Osteocyte (in vitro differentiated cells): ENCODE results near the gene REELD1. TPM values are rescaled to one million over a fixed set of nuclear protein-coding genes. Genes with fewer than 3 reads are reported as not detected.

Source experiments
- DNase-seq: peaks from one replicate; pipeline ENCODE4 v3.0.0; 2021; ENCODE audit warnings: mixed read lengths; ENCODE audit not compliant: unreplicated experiment; ENCODE audit errors: extremely low spot score
- H3K27ac Mint-ChIP-seq: one replicate; pipeline ENCODE4 v1.8.0; 2021; ENCODE audit warnings: mild to moderate bottlenecking, mixed read lengths; ENCODE audit not compliant: unreplicated experiment
- H3K27me3 Mint-ChIP-seq: one replicate; pipeline ENCODE4 v1.8.0; 2021; ENCODE audit warnings: mixed read lengths; ENCODE audit not compliant: unreplicated experiment
- H3K36me3 Mint-ChIP-seq: one replicate; pipeline ENCODE4 v1.8.0; 2021; ENCODE audit warnings: mixed read lengths; ENCODE audit not compliant: unreplicated experiment
- H3K4me1 Mint-ChIP-seq: one replicate; pipeline ENCODE4 v1.8.0; 2021; ENCODE audit warnings: mixed read lengths; ENCODE audit not compliant: unreplicated experiment
- H3K4me3 Mint-ChIP-seq: one replicate; pipeline ENCODE4 v1.8.0; 2021; ENCODE audit warnings: mild to moderate bottlenecking, moderate library complexity, mixed read lengths; ENCODE audit not compliant: unreplicated experiment
- H3K9me3 Mint-ChIP-seq: one replicate; pipeline ENCODE4 v1.8.0; 2021; ENCODE audit warnings: mixed read lengths; ENCODE audit not compliant: unreplicated experiment
- total RNA-seq: library from RNA; stranded (reverse); gene quantifications from 2 replicates; pipeline ENCODE4 v1.2.1, GENCODE V29; 2021
- TF ChIP-seq, protein P1 (sequence below): fragments of 200-600 bp; sonication (generic); IDR thresholded peaks from 2 replicates; pipeline ENCODE4 v1.5.0; 2021; ENCODE audit warnings: antibody characterized with exemption, mild to moderate bottlenecking, moderate library complexity

The REELD1 gene
- total RNA-seq, 1 donor from 2014 or later, result not detected

DNA sequence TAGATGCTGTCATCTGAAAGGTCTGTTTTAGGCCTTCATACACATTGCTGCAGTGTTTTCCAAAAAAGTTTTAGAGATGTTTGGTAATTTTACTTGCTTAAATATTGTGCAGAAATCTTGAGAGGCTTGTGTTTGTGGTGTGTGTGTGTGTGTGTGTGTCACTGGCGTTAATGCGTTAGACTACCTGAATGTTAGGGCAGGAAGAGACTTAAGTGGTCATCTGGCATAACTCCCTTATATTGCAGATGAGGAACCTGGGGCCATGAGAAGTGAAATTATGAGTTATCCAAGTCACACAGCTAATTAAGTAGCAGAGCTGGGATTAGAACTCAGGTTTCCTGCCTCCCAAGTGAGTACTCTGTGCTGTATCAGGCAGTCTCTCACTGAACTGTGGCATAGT is 37.4 kb upstream of the REELD1 start:
- H3K27ac Mint-ChIP-seq, result peak overlapping the region; percentile 86
- no peaks in the 10 kb centered on the region for H3K27me3 Mint-ChIP-seq
- peaks cover 30% of the 10 kb centered on the region for H3K4me1 Mint-ChIP-seq

DNA sequence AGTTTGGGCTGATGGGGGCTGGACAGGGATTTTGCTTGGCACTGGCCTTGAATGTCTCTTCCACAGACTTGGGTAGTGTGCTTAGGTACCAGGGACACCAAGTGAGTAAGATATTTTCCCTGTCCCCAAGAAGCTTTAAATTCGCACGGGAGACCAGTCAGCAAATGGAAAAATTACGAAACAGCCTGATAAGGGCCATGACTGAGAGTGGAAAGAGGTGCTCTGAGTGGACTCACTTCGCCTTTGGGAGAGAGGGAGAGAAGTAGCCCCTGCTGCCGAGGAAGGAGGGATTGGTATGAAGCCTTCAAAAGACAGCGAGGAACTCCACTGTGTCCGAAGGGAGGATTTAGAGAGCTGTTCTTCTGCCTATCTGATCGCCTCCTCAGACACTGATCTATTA is 36.2 kb upstream of the REELD1 start:
- H3K27ac Mint-ChIP-seq, result no peak overlapping the region
- H3K27me3 Mint-ChIP-seq, result no peaks in the 10 kb centered on the region
- no peak for DNase-seq
- H3K9me3 Mint-ChIP-seq, result no peaks in the 10 kb centered on the region
- H3K4me1 Mint-ChIP-seq, result peaks cover 30% of the 10 kb centered on the region
- H3K4me3 Mint-ChIP-seq, result no peak overlapping the region
- H3K36me3 Mint-ChIP-seq, result peaks cover 3% of the 10 kb centered on the region
- TF ChIP-seq, protein P1, sequence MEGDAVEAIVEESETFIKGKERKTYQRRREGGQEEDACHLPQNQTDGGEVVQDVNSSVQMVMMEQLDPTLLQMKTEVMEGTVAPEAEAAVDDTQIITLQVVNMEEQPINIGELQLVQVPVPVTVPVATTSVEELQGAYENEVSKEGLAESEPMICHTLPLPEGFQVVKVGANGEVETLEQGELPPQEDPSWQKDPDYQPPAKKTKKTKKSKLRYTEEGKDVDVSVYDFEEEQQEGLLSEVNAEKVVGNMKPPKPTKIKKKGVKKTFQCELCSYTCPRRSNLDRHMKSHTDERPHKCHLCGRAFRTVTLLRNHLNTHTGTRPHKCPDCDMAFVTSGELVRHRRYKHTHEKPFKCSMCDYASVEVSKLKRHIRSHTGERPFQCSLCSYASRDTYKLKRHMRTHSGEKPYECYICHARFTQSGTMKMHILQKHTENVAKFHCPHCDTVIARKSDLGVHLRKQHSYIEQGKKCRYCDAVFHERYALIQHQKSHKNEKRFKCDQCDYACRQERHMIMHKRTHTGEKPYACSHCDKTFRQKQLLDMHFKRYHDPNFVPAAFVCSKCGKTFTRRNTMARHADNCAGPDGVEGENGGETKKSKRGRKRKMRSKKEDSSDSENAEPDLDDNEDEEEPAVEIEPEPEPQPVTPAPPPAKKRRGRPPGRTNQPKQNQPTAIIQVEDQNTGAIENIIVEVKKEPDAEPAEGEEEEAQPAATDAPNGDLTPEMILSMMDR, result no peak

More for the DNA sequence above, 37.4 kb upstream of the REELD1 start:
- no peak for DNase-seq
- Mint-ChIP-seq H3K9me3 (no peaks in the 10 kb centered on the region), H3K4me3 (peak overlapping the region; percentile 83), H3K36me3 (peaks cover 3% of the 10 kb centered on the region)
- TF ChIP-seq, protein P1, result no peak

DNA sequence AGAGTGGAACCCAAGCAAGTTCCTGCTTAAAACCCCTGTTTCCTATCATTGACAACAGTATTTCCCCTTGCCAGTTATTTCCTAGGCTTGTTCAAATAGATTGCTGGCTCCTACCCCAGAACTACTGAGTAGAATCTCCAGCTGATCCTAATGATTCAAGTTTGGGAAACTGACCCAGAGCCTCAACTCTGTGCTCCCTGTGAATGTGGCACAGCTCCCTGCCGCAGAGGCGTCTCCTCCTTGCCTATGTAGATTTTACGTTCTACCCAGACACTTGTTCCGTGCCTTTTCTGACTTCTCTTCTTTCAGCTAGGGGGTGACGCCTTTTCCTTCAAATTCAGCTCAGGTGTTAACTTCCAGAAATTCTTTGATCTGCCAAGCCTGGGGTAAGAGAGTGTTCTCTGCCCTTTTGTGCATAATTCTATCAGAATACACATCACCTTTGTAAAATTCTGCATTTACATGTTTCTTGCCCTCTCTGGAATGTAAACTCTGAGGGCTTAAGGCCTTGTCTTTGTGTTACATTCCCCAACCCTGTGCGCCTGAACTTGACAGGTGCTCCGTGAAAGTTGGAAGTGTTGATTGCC is 34.5 kb upstream of the REELD1 start:
- Mint-ChIP-seq H3K36me3 (peaks cover 3% of the 10 kb centered on the region), H3K4me3 (no peak overlapping the region), H3K27me3 (no peaks in the 10 kb centered on the region), H3K27ac (no peak overlapping the region), H3K4me1 (peaks cover 30% of the 10 kb centered on the region), H3K9me3 (no peaks in the 10 kb centered on the region)
- no peak for DNase-seq
- TF ChIP-seq, protein P1, result no peak

DNA sequence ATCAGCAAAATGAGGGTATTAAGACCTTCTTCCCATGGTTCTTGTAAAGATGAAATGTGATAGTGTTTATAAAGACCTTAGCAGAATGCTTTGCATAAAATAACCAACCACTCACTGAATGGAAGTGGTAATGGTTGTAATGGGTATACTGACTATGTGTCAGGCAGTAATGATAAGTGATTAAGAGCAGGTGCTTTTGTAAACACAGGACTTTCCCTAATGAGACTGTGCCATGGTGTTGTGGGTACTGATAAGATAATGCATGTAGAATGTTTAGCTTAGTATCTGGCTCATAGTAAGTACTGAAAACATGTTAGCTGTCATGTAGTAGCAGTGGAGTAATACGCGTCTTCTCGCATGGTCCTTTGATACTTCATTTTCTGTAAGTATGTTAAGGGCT is 31.9 kb upstream of the REELD1 start:
- no peak for DNase-seq
- Mint-ChIP-seq H3K27me3 (no peaks in the 10 kb centered on the region), H3K27ac (no peak overlapping the region), H3K4me1 (peaks cover 16% of the 10 kb centered on the region), H3K4me3 (no peak overlapping the region), H3K36me3 (peaks cover 13% of the 10 kb centered on the region), H3K9me3 (no peaks in the 10 kb centered on the region)
- TF ChIP-seq, protein P1, result no peak

DNA sequence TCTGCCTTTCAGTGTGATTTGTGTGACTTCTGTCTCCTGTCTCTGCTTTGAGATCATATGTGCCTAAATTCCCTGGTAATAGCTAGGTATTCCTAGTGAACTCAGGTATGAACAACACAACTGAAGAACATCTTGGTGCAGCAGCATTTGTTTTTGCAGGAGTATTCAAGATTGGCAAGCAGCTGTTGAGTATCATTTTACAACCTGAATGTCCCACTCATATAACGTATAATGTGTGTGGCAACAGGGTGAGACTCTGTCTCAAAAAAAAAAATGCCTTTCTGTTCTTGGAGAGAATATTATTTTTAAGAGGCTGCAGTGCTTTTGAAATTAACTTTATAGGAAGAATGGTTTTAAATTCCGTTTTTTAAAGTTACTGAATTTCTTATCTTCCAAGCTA is 31.1 kb upstream of the REELD1 start:
- Mint-ChIP-seq H3K9me3 (no peaks in the 10 kb centered on the region), H3K27ac (no peak overlapping the region), H3K4me1 (peaks cover 11% of the 10 kb centered on the region), H3K27me3 (no peaks in the 10 kb centered on the region), H3K36me3 (peaks cover 14% of the 10 kb centered on the region), H3K4me3 (no peak overlapping the region)
- TF ChIP-seq, protein P1, result no peak
- DNase-seq, result no peak
